Body of pancreas (tissue), 4 donors: ENCODE data around the gene ZDHHC12. TPM values are rescaled to one million over a fixed set of nuclear protein-coding genes. Genes with fewer than 3 reads are reported as not detected.

Experiments used
- ATAC-seq: fragments of 150-250 bp; one replicate; pipeline ENCODE4 v1.9.1; 2016
- DNase-seq, 4 donors: peaks; one replicate each; pipeline ENCODE4 v3.0.0-alpha.2; 2019
- H3K27ac ChIP-seq, 4 donors: fragments of 200-600 bp; sonication (generic); 1 replicate in 3 of 4; 2 replicates in 1 of 4; pipeline versions ENCODE4 v1.5.1 to v1.6.1; 2016 to 2019; ENCODE audit warnings: mild to moderate bottlenecking in 1 of 4, mixed read lengths in 1 of 4, moderate library complexity in 1 of 4
- H3K27me3 ChIP-seq, 2 donors: fragments of 200-600 bp; sonication (generic); one replicate each; pipeline ENCODE4 v1.6.0; 2016; ENCODE audit warnings: mild to moderate bottlenecking in 1 of 2
- H3K36me3 ChIP-seq, 2 donors: fragments of 200-600 bp; sonication (generic); replicated peaks in 1 of 2; 2 replicates each; pipeline ENCODE4 v1.5.1; 2016; ENCODE audit warnings: low read depth in 2 of 2; ENCODE audit not compliant: insufficient read depth in 1 of 2
- H3K4me1 ChIP-seq: fragments of 200-600 bp; sonication (generic); one replicate; pipeline ENCODE4 v1.6.0; 2016
- H3K4me3 ChIP-seq, 2 donors: fragments of 200-600 bp; sonication (generic); 1 replicate in 1 of 2; 2 replicates in 1 of 2; pipeline ENCODE4 v1.5.1; 2016 to 2019
- H3K9me3 ChIP-seq, 3 donors: fragments of 200-600 bp; sonication (generic); 1 replicate in 2 of 3; 2 replicates in 1 of 3; pipeline ENCODE4 v1.5.1; 2016
- POLR2A ChIP-seq, 3 donors: fragments of 450-650 bp; IDR thresholded peaks; one replicate each; pipeline ENCODE4 v1.6.1; 2016; ENCODE audit warnings: antibody characterized with exemption in 3 of 3, mild to moderate bottlenecking in 2 of 3
- WGBS, 2 donors: methylation state at CpG; one replicate each; pipeline ENCODE4 v1.1.5; 2017; 5-methylcytosine and 5-hydroxymethylcytosine counted together
- intact Hi-C: fragments of 100-400 bp; cut with DNase I; formaldehyde crosslinking; loops from one replicate; pipeline ENCODE4 v1.15.1; 2023
- total RNA-seq, 2 donors: library from RNA; depleted of rRNA; stranded (reverse); fragments of >200 nt; gene quantifications; one replicate each; pipeline ENCODE4 v1.1.0, GENCODE V29; 2016
- TF ChIP-seq, protein P1 (sequence below), 7 experiments: fragments of 450-650 bp in 4 of 7; fragments of 200-600 bp in 3 of 7; sonication (generic) in 3 of 7; IDR thresholded peaks; one replicate each; pipeline ENCODE4 v1.5.1; 2016 to 2019; ENCODE audit warnings: antibody characterized with exemption in 7 of 7

The ZDHHC12 gene
- total RNA-seq, 2 donors from 2014 or later: 21.1 to 64.9 TPM

DNA sequence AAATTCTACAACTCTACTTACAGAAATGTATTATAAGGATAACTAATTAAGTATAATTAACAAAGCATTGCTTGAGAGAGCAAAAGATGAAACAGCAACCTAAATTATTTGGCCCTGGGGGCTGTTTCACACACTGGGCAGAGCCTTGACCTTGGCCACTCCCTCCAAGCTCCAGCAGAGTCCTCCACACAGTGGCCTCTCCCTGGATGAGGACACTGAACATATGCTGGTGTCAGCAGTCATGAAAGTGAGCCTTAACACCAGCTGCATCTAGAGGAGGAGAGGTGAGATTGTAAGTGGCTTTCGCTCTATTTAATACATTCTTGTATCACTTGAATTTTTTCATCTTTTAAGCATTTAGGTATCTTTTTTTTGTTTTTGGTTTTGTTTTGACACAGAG is 23.3 kb upstream of the ZDHHC12 start:
- WGBS, 2 donors: 90 to 100% methylated on average over 1 of the region's 1 CpG
- Histone ChIP-seq H3K27me3 (no peaks in the 10 kb centered on the region), H3K9me3 (no peaks in the 10 kb centered on the region), H3K27ac (no peak overlapping the region), H3K36me3 (peaks cover 0 to 5% of the 10 kb centered on the region in 2 donors), H3K4me1 (no peaks in the 10 kb centered on the region), H3K4me3 (no peak overlapping the region)
- ATAC-seq (no peak), DNase-seq (no peak)
- no peak for TF ChIP-seq POLR2A (IDR thresholded peaks at IDR 0.05)
- TF ChIP-seq, protein P1, sequence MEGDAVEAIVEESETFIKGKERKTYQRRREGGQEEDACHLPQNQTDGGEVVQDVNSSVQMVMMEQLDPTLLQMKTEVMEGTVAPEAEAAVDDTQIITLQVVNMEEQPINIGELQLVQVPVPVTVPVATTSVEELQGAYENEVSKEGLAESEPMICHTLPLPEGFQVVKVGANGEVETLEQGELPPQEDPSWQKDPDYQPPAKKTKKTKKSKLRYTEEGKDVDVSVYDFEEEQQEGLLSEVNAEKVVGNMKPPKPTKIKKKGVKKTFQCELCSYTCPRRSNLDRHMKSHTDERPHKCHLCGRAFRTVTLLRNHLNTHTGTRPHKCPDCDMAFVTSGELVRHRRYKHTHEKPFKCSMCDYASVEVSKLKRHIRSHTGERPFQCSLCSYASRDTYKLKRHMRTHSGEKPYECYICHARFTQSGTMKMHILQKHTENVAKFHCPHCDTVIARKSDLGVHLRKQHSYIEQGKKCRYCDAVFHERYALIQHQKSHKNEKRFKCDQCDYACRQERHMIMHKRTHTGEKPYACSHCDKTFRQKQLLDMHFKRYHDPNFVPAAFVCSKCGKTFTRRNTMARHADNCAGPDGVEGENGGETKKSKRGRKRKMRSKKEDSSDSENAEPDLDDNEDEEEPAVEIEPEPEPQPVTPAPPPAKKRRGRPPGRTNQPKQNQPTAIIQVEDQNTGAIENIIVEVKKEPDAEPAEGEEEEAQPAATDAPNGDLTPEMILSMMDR (IDR thresholded peaks at IDR 0.05): no peak
- intact Hi-C loops: no loop called here

DNA sequence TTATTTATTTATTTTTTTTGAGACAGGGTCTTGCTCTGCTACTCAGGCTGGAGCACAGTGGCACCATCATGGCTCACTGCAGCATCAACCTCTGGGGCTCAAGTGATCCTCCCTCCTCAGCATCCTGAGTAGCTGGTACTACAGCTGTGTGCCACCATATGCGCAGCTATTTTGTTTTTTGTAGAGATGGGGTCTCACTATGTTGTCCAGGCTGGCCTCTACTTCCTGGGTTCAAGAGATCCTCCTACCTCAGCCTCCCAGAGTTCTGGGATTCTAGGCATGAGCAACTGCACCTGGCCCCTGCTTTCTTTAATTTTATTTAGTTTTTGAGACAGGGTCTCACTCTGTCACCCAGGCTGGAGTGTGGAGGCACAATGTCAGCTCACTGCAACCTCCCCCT is 19.5 kb upstream of the ZDHHC12 start:
- H3K4me1 ChIP-seq: no peaks in the 10 kb centered on the region
- WGBS, 2 donors: 100% methylated on average over 1 of the region's 1 CpG
- H3K27ac ChIP-seq: no peak overlapping the region
- ATAC-seq (no peak), DNase-seq (no peak)
- H3K9me3 ChIP-seq: no peaks in the 10 kb centered on the region
- intact Hi-C loops: no loop called here
- no peaks in the 10 kb centered on the region for H3K27me3 ChIP-seq
- TF ChIP-seq, protein P1 (IDR thresholded peaks at IDR 0.05): no peak
- no peak for TF ChIP-seq POLR2A (IDR thresholded peaks at IDR 0.05)
- no peaks in the 10 kb centered on the region for H3K36me3 ChIP-seq
- H3K4me3 ChIP-seq: no peak overlapping the region

GRCh38 chr9:128742401-128742800 is 18.5 kb upstream of the ZDHHC12 start:
- H3K4me3 ChIP-seq: no peak overlapping the region
- H3K4me1 ChIP-seq: no peaks in the 10 kb centered on the region
- no peak for DNase-seq
- H3K36me3 ChIP-seq: no peaks in the 10 kb centered on the region
- H3K27me3 ChIP-seq: no peaks in the 10 kb centered on the region
- ATAC-seq: no peak
- intact Hi-C loops: no loop called here
- no peaks in the 10 kb centered on the region for H3K9me3 ChIP-seq
- WGBS, 2 donors: 81 to 83% methylated on average over 1 to 20 of the region's 20 CpGs
- no peak overlapping the region for H3K27ac ChIP-seq
- no peak for TF ChIP-seq POLR2A (IDR thresholded peaks at IDR 0.05)
- TF ChIP-seq, protein P1 (IDR thresholded peaks at IDR 0.05): no peak

- ATAC-seq: no peak
- WGBS, 2 donors: 46 to 52% methylated on average over 2 of the region's 2 CpGs
- no peaks in the 10 kb centered on the region for H3K9me3 ChIP-seq
- no peaks in the 10 kb centered on the region for H3K27me3 ChIP-seq
- H3K36me3 ChIP-seq: no peaks in the 10 kb centered on the region
- intact Hi-C loops: loop anchor here (10.0 kb wide), 1 partner anchor 89 kb away; the partner anchor contains the start of gene SPOUT1
- H3K27ac ChIP-seq: no peak overlapping the region
- H3K4me1 ChIP-seq: peaks cover 8% of the 10 kb centered on the region
- no peak overlapping the region for H3K4me3 ChIP-seq
- DNase-seq: peak; percentile 32 to 56 (median 34)
- no peak for TF ChIP-seq POLR2A (IDR thresholded peaks at IDR 0.05)
- TF ChIP-seq, protein P1 (IDR thresholded peaks at IDR 0.05): no peak
Observed at GRCh38 chr9:128735373-128735772, 11.4 kb upstream of the ZDHHC12 start.

DNA sequence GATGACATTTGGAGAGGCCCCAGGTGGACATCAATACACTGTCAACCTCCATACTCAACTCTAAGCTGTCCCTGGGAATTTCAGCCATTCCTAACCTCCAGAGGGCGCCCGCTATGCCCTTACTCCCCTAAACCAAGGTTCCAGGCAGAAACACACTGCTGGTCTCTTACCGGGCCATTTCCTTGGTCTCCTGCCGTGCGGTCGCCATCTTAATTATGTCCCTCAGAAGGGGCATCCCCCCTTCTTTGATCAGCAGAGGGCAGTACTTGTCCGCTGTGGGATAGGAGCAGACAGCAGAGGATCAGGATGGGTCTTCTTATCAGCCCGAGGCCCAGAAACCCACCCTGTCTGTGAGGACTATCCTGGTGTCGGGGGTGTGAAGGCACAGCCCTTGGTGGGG is 9.3 kb upstream of the ZDHHC12 start:
- WGBS, 2 donors: 11 to 46% methylated on average over 3 to 9 of the region's 9 CpGs
- TF ChIP-seq, protein P1 (IDR thresholded peaks at IDR 0.05): peak; percentile 56 to 77 (median 72)
- peak in 1 of 3 donors; percentile 17 for TF ChIP-seq POLR2A (IDR thresholded peaks at IDR 0.05)
- H3K27ac ChIP-seq: peak overlapping the region; percentile 15 to 78 (median 68)
- intact Hi-C loops: loop anchor here (10.0 kb wide), 1 partner anchor 92 kb away; the partner anchor contains the start of gene SPOUT1
- DNase-seq (peak; percentile 83 to 89 (median 86)), ATAC-seq (peak; percentile 93)
- H3K9me3 ChIP-seq: no peaks in the 10 kb centered on the region
- peaks cover 8% of the 10 kb centered on the region for H3K4me1 ChIP-seq
- no peak overlapping the region for H3K4me3 ChIP-seq
- no peaks in the 10 kb centered on the region for H3K27me3 ChIP-seq
- no peaks in the 10 kb centered on the region for H3K36me3 ChIP-seq
